HEK293T (cell line): Measurements from ENCODE around the gene IFNA8.

Experiments used
- BHLHE40 ChIP-seq: fragments of 450-650 bp; IDR thresholded peaks from 2 replicates; pipeline ENCODE4 v1.6.1; 2016; ENCODE audit warnings: mild to moderate bottlenecking, moderate library complexity, borderline replicate concordance
- FOXK2 ChIP-seq: fragments of 450-650 bp; IDR thresholded peaks from 2 replicates; pipeline ENCODE4 v1.6.1; 2016; ENCODE audit warnings: mild to moderate bottlenecking
- NFRKB ChIP-seq: fragments of 450-650 bp; IDR thresholded peaks from 2 replicates; pipeline ENCODE4 v1.6.1; 2016; ENCODE audit warnings: mild to moderate bottlenecking, moderate library complexity

DNA sequence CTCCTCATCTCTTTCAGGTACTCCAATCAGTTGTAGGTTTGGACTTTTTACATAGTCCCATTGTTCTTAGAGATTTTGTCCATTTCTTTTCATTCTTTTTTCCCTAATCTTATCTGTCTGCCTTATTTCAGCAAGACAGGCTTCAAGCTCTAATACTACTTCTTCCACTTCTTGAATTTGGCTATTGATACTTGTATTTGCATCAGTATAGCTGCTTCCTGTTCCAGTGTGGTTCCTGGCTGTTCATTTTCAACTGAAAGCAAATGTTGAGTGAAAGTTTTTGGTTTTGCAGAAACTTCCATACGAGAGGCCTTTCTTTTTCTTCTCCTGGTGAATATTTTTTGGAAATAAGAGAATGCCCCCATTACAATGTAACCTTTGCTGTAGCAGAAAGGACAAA is 19.3 kb downstream of the IFNA8 start:
- no peak for TF ChIP-seq NFRKB
- no peak for TF ChIP-seq BHLHE40
- no peak for TF ChIP-seq FOXK2
